ENCODE measurements around the gene HOXB9. TPM values are rescaled to one million over a fixed set of nuclear protein-coding genes. Genes with fewer than 3 reads are reported as not detected.
A peak's percentile ranks its signal among the peaks of the same experiment; 100 is the strongest.

HOXB9 gene
- total and polyA plus RNA-seq, 9 of the 15 experiments (the other 6 are each of a cell fraction or from before 2014, with no cell fraction given) = 3.1 to 196 (median 77.6) TPM

DNA sequence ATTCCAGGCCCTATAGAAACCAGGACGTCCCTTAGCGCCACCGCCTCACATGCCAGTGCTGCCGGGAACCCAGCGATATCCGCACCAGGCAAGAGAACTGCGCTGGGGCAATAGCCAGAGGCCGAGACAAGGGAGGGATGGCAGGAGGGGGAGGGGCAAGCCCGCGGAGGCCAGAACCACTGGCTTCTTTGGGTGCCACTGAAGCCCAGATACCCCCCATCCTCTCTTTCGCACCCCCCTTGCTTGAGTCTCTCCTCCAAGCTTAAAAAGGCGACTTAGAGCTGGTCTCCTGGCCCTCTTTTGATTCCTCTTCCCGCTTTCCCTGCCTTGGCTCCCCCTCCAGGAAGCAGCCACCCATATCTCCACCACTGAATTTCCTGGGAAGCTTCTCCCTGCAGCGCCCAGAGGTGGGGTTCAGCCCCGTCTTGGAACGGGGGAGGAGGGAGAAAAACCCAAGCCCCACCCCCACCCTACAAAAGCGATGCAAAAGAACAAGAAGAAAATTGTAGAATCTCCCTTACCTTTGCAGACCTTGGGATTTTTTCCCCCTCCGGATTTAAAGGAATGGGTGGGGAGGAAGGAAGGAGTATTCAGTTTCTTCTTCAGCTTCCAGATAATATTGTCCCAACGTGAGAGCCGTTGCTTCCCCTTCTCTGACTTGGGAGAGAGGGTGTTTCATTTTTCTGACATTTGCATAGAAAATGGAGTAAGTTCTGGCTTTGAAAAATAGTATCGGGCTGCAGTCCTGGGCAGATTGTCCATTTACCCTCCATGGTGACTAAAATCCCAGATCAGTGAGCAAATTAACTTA lies 22.0 kb downstream of the HOXB9 start:
- BruUV-seq (replicated peaks) = TSS peak; percentile 54
- H3K36me3 ChIP-seq (ENCODE audit: control insufficient read depth, insufficient read depth, low read length) = peaks cover 6% of the 10 kb centered on the region; the same call in 1 of the 3 replicates
- no peaks in the 10 kb centered on the region for H3K9me1 ChIP-seq (ENCODE audit: control insufficient read depth, insufficient read depth, low read length)
- peaks cover 34 to 56% of the 10 kb centered on the region in 2 experiments for H3K4me1 ChIP-seq (replicated peaks in 1 of 2; ENCODE audit: control insufficient read depth in 2 of 2, insufficient read depth in 2 of 2, low read length in 2 of 2)
- H4K20me1 ChIP-seq (replicated peaks; ENCODE audit: control insufficient read depth, insufficient read depth, low read length) = no peaks in the 10 kb centered on the region; the same call in 1 of the 2 replicates
- peak overlapping the region; percentile 59 for H3K4me3 ChIP-seq
- peak; percentile 59 to 73 (median 64) for DNase-seq (ENCODE audit: extremely low read depth in 1 of 4, low spot score in 3 of 4)
- peaks cover 60% of the 10 kb centered on the region for H3K79me2 ChIP-seq (ENCODE audit: control insufficient read depth, insufficient read depth, low read length)
- H3K27me3 ChIP-seq (ENCODE audit: control insufficient read depth in 2 of 2, insufficient read depth in 2 of 2, low read length in 2 of 2) = no peaks in the 10 kb centered on the region
- ChIA-PET POLR2A (interaction anchor here (0.7 to 1.2 kb wide), 4 partner anchors 11 to 220 kb away, joined by 3 read pairs; partner anchors contain the start of gene HOXB8), CTCF (ENCODE audit: low intra/inter-chr PET ratio) (interaction anchor here (0.6 kb wide), 1 partner anchor 344 kb away, joined by 3 read pairs; no protein-coding TSS in a partner anchor)
- H3K4me2 ChIP-seq (ENCODE audit: insufficient read depth, low read length) = peak overlapping the region; percentile 87
- H3K27ac ChIP-seq (ENCODE audit: extremely low read depth, low read depth, low read length) = peak overlapping the region; percentile 81
- intact Hi-C loops (cut with micrococcal nuclease) (no loop called here), in situ Hi-C loops (cut with MboI) (no loop called here)
- peak; percentile 54 for ATAC-seq
- FAIRE-seq = no peak
- peak overlapping the region; percentile 97 for H2AFZ ChIP-seq (ENCODE audit: low read depth, low read length)
- H3K9me3 ChIP-seq (replicated peaks; ENCODE audit: control insufficient read depth, insufficient read depth, low read depth, low read length) = no peaks in the 10 kb centered on the region
- WGBS (ENCODE audit: insufficient coverage, low coverage, missing lambda C conversion rate) = under 1% methylated on average over 19 of the region's 21 CpGs
- peak overlapping the region; percentile 83 to 92 for H3K9ac ChIP-seq (ENCODE audit: insufficient read depth in 1 of 2, low read depth in 2 of 2, low read length in 2 of 2)
- peak; percentile 29 for TF ChIP-seq TBP (optimal IDR thresholded peaks at IDR 0.05; ENCODE audit: low read depth, low read length)
- TF ChIP-seq KLF10 (CRISPR knock-in tag; IDR thresholded peaks at IDR 0.05) = no peak
- no peak for TF ChIP-seq FOXP1 (CRISPR knock-in tag; IDR thresholded peaks at IDR 0.05)
- no peak for TF ChIP-seq ZNF695 (CRISPR knock-in tag; IDR thresholded peaks at IDR 0.05)
- TF ChIP-seq, protein P1, sequence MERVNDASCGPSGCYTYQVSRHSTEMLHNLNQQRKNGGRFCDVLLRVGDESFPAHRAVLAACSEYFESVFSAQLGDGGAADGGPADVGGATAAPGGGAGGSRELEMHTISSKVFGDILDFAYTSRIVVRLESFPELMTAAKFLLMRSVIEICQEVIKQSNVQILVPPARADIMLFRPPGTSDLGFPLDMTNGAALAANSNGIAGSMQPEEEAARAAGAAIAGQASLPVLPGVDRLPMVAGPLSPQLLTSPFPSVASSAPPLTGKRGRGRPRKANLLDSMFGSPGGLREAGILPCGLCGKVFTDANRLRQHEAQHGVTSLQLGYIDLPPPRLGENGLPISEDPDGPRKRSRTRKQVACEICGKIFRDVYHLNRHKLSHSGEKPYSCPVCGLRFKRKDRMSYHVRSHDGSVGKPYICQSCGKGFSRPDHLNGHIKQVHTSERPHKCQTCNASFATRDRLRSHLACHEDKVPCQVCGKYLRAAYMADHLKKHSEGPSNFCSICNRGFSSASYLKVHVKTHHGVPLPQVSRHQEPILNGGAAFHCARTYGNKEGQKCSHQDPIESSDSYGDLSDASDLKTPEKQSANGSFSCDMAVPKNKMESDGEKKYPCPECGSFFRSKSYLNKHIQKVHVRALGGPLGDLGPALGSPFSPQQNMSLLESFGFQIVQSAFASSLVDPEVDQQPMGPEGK (CRISPR knock-in tag; IDR thresholded peaks at IDR 0.05; ENCODE audit: borderline replicate concordance) = no peak
- no peak for TF ChIP-seq LARP7 (IDR thresholded peaks at IDR 0.05)
- TF ChIP-seq, protein P2, sequence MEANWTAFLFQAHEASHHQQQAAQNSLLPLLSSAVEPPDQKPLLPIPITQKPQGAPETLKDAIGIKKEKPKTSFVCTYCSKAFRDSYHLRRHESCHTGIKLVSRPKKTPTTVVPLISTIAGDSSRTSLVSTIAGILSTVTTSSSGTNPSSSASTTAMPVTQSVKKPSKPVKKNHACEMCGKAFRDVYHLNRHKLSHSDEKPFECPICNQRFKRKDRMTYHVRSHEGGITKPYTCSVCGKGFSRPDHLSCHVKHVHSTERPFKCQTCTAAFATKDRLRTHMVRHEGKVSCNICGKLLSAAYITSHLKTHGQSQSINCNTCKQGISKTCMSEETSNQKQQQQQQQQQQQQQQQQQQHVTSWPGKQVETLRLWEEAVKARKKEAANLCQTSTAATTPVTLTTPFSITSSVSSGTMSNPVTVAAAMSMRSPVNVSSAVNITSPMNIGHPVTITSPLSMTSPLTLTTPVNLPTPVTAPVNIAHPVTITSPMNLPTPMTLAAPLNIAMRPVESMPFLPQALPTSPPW (CRISPR knock-in tag; IDR thresholded peaks at IDR 0.05) = peak; percentile 61; the same call in 1 of the 2 replicates
- TF ChIP-seq NR2C1 (IDR thresholded peaks at IDR 0.05) = no peak
- TF ChIP-seq NR2C1 (tag; IDR thresholded peaks at IDR 0.05) = no peak
- no peak for TF ChIP-seq BRCA1 (IDR thresholded peaks at IDR 0.05)
- no peak for TF ChIP-seq BRCA1 (CRISPR knock-in tag; IDR thresholded peaks at IDR 0.05)
- TF ChIP-seq FOSL1 (tag; conservative IDR thresholded peaks at IDR 0.05) = no peak
- no peak for TF ChIP-seq ZFP1 (CRISPR knock-in tag; IDR thresholded peaks at IDR 0.05)
- no peak for TF ChIP-seq CREBBP (IDR thresholded peaks at IDR 0.05; ENCODE audit: low read depth, low read length)
- TF ChIP-seq HDAC1 (IDR thresholded peaks at IDR 0.05) = 0 out of 4 replicates have a peak, but pooled peaks of 1 of the 2 experiments have one; percentile 16
- TF ChIP-seq ZBTB7A (IDR thresholded peaks at IDR 0.05; ENCODE audit: borderline replicate concordance, control insufficient read depth, low read depth, low read length) = 0 out of 2 replicates have a peak, but pooled peaks have one; percentile 31
- no peak for TF ChIP-seq BHLHE40 (IDR thresholded peaks at IDR 0.05; ENCODE audit: low read length)
- no peak for TF ChIP-seq ZNF146 (CRISPR knock-in tag; IDR thresholded peaks at IDR 0.05; ENCODE audit: unreplicated experiment)
- TF ChIP-seq CTBP1 (IDR thresholded peaks at IDR 0.05; ENCODE audit: borderline replicate concordance) = peak; percentile 33; the same call in 1 of the 2 replicates
- no peak for TF ChIP-seq MEF2A (IDR thresholded peaks at IDR 0.05; ENCODE audit: control insufficient read depth, low read depth, low read length)
- peak; percentile 17; the same call in 1 of the 2 replicates for TF ChIP-seq PHF8 (IDR thresholded peaks at IDR 0.05; ENCODE audit: borderline replicate concordance, low read length)

All from K562 (cell line).